GM10847 (cell line): ENCODE results near the gene HOMER1.

Experiments
- POLR2A ChIP-seq: IDR thresholded peaks from 2 replicates; pipeline ENCODE4 v1.6.1; 2011; ENCODE audit not compliant: insufficient read length; ENCODE audit errors: extremely low read depth

HOMER1 gene

DNA sequence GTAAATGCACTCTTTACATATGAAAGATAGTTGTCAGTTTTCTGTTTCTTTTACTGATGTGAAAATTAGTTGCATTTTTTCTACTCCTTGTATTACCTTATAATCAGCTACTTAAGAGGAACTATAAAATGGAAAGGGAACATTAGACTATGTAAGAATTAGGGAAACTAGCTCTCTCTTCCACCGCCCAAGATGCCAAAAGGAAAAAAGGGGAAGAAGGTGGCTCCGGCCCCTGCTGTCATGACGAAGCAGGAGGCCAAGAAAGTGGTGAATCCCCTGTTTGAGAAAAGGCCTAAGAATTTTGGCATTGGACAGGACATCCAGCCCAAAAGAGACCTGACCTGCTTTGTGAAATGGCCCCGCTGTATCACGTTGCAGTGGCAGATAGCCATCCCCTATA lies 15.2 kb upstream of the HOMER1 start:
- TF ChIP-seq POLR2A, result no peak

DNA sequence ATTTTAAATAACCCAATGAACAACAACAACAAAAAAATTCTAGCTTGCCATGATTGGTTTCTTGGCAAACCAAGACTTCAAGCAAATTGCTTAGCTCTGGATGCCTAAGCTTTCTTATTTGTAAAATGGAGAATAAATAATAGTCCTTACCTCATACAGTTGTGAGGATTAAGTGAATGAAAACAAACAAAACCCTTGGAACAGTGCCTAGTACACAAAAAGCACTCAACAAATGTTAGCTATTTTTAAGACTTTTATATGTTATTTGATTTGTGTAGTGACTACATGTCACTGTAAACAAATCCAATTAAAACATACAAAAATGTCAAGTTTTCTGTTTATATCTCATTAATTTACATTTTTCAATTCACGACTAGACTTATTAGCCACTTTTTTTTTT lies 13.5 kb upstream of the HOMER1 start:
- TF ChIP-seq POLR2A, result no peak

DNA sequence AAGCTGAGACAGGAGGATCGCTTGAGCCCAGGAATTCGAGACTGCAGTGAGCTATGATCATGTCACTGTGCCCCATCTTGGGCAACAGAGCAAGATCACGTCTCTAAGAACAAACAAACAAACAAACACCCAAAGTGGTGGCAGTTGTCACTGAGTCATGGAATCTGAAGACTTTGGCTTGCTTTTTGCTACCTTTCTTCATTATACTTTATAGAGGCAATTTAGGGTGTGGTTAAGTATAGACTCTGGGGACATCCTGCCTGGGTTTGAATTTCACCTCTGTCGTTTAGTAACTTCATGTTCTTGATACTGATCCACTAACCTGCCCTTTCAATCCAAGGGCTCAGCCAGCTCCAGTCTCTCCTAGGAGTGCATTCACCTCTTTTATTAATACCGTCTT lies 13.0 kb upstream of the HOMER1 start:
- TF ChIP-seq POLR2A, result no peak

DNA sequence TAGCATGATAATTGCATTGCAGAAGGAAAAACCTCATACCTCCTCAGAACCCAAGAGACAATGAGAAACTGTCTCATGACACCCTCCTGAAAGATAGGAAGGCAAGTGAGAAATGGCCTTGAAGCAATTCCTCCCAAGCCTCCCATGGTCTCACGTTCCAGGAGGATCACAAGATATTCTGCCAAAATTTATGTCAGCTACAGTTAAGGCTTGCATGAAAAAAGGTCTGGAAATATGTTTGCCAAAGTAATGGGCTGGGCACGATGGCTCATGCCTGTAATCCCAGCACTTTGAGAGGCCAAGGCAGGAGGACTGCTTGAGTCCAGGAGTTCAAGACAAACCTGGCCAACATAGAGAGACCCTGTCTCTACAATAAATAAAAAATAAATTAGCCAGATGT lies 12.6 kb upstream of the HOMER1 start:
- TF ChIP-seq POLR2A, result no peak

DNA sequence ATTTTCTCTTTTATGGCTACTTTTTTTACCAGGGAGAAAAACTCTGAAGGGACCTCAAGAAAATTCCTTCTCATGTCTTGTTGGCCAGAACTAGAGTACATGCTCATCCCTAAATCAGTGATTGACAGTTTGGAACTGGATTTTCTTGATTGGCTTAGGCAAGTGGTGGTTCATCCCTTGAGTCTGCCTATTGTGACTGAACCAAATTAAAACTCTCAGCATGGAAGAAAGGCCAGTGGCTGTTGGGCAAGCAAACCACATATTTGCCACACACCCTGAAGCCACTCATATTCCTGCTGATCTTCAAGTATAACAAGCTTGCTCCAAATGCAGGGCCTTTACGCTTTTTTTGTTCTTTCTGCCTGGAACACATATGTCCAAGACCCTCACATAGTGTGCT lies 7.2 kb upstream of the HOMER1 start:
- no peak for TF ChIP-seq POLR2A

DNA sequence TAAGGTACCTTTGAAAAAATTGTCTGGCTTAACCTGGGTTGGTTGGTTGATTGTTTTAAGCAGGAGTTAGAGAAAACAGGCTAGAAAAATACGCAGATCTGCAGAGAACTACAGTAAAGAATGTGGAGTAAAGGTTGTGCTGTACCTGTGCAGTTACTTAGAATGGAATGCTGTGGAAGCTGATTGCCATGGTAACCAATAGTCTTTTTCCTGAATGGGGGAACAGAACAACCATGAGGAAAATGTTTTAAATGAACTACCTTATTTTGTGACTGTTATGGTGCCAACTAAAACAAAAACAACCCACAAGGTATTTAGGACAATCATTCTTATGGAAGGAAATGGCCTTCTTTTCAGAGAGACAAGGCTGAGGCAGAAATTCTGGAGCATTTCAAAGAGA lies 4.8 kb upstream of the HOMER1 start:
- no peak for TF ChIP-seq POLR2A

DNA sequence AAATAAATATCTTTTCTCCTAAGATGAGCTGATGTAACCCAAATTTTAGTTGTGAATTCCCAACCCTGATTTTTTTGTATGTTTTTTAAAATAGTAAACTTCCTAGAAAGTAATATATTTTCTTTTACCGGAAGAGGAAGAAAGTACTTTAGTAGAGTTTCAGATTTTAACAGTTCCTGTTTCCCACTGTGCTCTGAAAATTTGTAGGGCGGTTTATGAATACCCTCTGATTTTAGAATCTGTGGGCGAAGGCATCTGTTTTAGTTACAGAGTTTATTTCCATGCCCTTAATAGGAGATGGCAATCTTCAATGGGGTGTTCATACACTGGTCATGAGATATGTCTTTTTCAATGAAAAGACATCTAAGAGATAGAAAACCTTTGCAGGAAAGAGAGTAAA lies 3.7 kb upstream of the HOMER1 start:
- TF ChIP-seq POLR2A, result no peak

DNA sequence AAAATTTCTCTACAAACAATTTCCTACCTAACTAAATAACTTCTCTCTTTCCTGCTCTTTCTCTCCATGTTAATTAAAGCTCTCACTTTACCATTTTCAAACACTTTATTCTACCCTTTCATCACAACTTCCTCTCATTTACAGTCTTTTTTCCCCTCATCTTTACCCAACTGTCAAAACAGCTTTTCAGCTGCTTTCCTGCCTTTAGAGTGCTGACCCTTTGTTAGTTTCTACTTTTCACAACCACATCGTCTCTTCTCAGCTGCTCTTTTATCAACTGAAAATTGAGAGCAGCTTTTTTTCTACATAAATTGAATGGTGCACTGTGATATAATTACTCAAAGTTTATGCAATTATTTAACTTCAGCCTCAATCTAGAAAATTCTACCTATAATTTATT lies 3.1 kb upstream of the HOMER1 start:
- TF ChIP-seq POLR2A, result no peak

DNA sequence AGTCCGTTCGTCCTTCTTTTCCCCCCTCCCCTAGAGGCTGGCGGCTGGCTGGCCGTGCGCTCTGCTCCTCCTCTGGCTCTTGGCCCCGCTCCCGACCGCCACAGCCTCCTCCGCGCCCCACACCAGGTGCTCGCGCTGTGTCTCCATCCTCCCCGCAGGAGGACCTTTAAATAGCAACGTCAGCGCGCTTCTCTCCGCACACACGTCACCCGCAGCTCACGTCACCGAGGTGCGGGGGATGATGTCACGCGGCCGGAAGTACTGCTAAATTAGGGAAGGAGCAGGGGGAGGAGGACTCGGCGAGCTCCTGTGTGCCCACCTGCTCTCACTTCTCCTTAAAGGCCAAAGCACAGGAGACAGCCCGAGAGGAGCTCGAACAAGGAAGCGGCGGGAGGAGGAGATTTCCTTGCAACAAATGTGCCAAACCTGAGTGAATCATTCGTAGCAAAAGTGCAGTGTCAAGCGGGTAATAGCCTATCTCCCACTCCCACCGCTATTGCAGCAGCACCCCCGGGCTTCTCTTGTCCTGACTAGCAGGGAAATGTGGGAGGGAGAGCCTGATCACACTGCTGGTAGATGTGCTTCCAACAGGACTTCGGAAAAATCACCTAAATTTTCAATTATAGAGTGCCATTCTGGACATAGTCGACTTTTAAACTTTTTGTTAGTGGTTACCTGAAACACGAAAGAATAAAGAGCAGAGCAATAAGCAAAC lies 614 bp upstream of the HOMER1 start:
- TF ChIP-seq POLR2A, result peak; percentile 67

DNA sequence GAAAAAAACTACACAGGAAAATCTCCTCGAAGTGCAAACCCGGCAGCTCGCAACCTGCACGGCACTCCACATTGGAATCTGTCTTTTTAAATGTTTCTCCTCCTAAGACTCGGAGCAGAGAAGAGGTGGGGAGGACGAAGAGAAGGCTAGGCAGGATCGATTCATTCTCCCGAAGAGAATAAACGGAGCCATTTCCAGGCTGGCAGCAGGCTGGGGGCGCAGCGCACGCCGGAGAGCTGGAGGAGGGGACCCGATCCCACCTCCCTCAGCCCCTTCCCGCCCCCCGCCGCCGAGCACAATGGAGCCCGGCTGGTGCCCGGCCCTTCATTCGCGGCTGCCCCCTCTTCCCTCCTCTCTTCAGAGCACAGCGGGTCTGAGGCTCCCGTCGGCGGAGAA lies 628 bp downstream of the HOMER1 start:
- no peak for TF ChIP-seq POLR2A

DNA sequence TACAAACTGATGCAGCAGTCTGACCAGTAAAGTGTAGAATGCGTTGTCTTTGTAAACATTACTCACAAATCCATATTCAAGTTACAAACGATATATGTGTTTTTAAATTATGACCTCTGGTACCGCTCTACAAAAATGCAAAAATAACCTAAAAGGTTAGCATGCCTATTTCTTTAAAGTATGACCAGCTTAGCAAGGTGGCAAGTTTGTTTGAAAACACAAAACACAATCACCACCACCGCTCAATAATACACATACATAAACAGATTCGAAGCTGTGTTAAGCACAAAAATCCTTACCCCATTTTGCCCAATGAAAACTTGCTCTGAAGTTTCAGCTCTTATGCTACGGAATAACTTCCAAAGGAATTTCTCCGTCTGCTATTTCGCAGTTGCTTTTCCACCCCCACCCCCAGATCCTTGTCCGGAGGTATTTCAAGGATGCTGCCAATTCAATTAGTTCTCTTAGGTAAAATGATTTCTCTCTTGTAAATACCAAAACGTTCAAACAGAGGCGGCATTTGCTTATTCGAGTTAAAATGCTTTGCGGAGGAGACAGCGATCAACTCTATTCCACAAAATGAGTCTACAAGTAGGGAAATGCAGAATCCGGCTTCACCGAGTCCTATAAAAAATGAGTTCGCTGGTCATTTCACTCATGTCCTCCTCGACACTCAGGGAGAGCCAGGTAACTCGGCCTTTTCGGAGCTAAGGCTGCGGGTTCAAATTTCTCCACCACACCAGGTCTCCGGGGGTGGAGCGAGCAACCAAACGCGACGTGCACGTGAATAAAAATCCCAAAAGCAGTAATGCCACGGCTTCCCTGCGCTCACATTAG lies 1.2 kb downstream of the HOMER1 start:
- no peak for TF ChIP-seq POLR2A

DNA sequence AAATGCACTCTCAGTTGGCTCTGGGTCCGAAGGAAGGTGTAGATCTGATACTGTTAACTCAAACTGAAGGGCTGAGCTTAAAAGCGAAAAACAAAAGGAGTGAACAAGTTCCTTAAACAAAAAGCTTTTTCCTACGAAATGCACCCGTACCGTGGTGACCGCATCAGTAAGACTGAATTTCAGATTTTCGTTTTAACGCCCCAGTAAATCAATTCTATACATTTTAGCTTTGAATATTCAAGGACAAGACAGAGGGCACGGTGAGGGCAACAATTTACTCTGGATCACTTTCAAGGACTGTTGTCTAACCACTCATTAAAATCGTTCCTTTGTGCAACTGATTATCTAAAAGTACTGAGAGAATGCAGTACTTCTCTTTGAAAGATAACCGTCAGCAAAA lies 1.9 kb downstream of the HOMER1 start:
- TF ChIP-seq POLR2A, result no peak

DNA sequence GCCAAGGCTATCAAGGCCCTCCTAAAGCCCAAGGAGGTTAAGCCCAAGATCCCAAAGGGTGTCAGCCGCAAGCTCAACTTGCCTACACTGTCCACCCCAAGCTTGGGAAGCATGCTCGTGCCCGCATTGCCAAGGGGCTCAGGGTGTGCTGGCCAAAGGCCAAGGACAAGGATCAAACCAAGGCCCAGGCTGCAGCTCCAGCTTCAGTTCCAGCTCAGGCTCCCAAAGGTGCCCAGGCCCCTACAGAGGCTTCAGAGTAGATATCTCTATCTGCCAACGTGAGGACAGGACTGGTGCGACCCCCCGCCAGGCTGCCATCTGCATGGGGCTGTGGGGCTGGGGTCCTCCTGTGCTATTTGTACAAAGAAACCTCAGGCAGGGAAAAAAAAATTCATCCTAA lies 3.3 kb downstream of the HOMER1 start:
- TF ChIP-seq POLR2A, result no peak

DNA sequence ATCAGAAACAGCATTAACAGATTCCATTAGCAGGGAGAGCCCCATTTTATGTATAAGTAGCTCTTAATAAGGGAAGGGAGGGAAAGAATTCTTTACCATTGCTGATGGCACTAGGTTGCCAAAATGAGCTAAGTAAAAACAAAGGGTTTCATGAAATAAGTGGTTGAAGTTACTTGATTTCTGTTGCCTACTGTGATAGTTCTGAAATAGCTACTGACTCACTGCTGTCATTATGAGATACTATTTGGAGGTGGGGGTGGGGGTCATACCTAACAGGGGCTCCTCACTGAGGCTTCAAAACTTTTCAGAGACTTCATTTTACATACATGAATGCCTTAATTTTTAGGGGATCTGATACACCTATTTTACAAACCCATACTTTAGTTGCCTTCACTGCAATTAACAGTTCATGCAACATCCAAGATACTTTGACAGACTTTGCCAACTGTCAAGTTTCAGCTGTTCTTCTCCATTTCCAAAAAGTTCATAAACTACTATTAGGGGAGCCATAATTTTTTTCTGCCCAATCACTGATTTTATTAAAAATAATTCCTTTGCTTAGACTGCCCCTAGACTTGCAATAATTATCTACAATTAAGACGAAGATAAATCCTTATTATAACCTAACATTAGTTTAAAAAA lies 4.6 kb downstream of the HOMER1 start:
- TF ChIP-seq POLR2A, result no peak

DNA sequence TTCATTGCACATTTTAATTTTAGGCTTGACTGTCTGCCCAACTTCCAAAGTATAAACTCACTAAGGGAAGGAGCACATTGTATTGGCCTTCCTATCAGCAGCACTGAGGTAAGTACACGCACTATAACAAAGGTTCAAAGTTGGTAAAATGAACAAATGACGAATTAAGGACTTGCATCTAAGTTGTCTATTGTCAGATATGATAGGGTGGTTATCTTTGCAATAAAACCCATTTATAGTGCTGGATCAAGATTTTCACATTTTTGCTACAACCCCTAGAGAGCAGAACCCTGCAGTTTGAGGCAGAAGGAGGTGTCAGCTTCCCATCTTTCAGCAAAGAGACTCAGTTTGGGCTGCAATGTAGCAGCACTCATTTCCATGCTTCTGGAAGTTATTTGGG lies 5.1 kb downstream of the HOMER1 start:
- no peak for TF ChIP-seq POLR2A

DNA sequence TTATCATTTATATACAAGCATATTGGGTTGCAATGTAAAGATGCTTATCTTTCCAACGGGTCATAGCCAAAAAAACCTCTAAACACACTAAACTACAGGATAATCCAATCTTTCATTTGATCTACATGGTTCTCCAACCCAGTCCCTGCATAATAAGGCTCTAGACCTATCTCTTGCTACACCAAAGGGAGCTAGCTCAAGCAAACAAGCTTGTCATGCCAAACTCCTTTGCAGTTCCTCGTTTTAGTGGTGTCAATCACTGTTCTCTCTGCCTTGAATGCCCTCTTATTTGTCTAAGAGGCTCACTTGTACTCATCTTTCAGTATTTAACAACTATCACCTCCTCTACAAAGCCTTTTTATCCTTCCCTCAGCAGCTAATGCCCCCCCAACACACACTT lies 5.6 kb downstream of the HOMER1 start:
- no peak for TF ChIP-seq POLR2A
